Kidney epithelial cell (primary cell): Measurements from ENCODE around the gene ADAM19. TPM values are rescaled to one million over a fixed set of nuclear protein-coding genes. Genes with fewer than 3 reads are reported as not detected.

Experiments
- DNase-seq: peaks from one replicate; pipeline ENCODE4 v3.0.0-alpha.2; 2010; ENCODE audit warnings: low read depth
- H3K27me3 ChIP-seq: 2 replicates; pipeline ENCODE4 v1.6.0; 2011; ENCODE audit warnings: low read length; ENCODE audit not compliant: control insufficient read depth, insufficient read depth
- H3K36me3 ChIP-seq: 2 replicates; pipeline ENCODE4 v1.5.1; 2011; ENCODE audit warnings: low read length; ENCODE audit not compliant: control insufficient read depth, insufficient read depth
- H3K4me3 ChIP-seq: 2 replicates; pipeline ENCODE4 v1.5.1; 2011; ENCODE audit warnings: low read depth, mild to moderate bottlenecking, control low read depth, low read length
- total RNA-seq: library from RNA; depleted of rRNA; stranded (reverse); fragments of >200 nt; gene quantifications from 2 replicates; pipeline ENCODE4 v1.2.3, GENCODE V29; 2015
- TF ChIP-seq, protein P1 (sequence below): IDR thresholded peaks from 2 replicates; pipeline ENCODE4 v1.5.1; 2011; ENCODE audit warnings: mild to moderate bottlenecking, moderate library complexity, low read length, control low read depth, inconsistent platforms; ENCODE audit not compliant: insufficient read depth, poor library complexity, severe bottlenecking

The ADAM19 gene
- total RNA-seq, 1 donor from 2014 or later = 61.0 TPM

GRCh38 chr5:157469073-157469472 lies 106.5 kb downstream of the ADAM19 start:
- TF ChIP-seq, protein P1, sequence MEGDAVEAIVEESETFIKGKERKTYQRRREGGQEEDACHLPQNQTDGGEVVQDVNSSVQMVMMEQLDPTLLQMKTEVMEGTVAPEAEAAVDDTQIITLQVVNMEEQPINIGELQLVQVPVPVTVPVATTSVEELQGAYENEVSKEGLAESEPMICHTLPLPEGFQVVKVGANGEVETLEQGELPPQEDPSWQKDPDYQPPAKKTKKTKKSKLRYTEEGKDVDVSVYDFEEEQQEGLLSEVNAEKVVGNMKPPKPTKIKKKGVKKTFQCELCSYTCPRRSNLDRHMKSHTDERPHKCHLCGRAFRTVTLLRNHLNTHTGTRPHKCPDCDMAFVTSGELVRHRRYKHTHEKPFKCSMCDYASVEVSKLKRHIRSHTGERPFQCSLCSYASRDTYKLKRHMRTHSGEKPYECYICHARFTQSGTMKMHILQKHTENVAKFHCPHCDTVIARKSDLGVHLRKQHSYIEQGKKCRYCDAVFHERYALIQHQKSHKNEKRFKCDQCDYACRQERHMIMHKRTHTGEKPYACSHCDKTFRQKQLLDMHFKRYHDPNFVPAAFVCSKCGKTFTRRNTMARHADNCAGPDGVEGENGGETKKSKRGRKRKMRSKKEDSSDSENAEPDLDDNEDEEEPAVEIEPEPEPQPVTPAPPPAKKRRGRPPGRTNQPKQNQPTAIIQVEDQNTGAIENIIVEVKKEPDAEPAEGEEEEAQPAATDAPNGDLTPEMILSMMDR = no peak
- no peak for DNase-seq
- H3K27me3 ChIP-seq = no peaks in the 10 kb centered on the region
- no peaks in the 10 kb centered on the region for H3K36me3 ChIP-seq
- no peak overlapping the region for H3K4me3 ChIP-seq

DNA sequence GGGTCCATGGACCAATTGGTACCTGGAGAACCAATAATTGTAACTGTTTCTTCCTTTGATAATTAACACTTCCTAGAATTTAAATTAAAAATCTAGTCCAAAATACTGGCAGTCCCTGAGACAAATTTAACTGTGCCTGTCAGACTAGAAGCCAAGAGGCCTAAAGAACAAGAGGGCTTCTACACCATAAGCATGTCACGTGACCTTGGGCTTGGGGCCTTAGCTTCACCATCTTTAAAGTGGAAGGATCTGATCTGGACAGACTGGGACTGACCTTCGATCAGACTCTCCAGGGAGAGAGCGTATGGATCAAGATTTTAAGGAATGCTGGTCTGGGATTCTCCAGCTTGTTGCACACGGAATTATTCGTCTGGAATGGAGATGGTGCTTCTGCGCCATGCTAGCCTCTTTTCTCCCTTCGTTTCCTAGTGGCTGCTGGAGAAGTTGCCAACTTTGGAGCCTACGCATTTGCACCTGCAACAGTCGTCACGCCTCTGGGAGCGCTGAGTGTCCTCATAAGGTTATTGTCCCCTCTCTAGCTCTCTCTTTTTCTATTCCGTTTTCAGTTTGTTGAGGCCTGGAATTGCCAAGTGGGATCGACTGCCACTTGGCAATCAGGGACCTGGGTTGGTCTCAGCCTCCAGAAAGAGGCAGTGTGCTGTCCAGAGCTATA lies 107.1 kb downstream of the ADAM19 start:
- Histone ChIP-seq H3K36me3 (no peaks in the 10 kb centered on the region), H3K4me3 (no peak overlapping the region), H3K27me3 (no peaks in the 10 kb centered on the region)
- TF ChIP-seq, protein P1 = no peak
- DNase-seq = no peak

- DNase-seq = peak; percentile 77
- TF ChIP-seq, protein P1 = no peak
- H3K27me3 ChIP-seq = peaks cover 4% of the 10 kb centered on the region
- H3K36me3 ChIP-seq = no peaks in the 10 kb centered on the region
- H3K4me3 ChIP-seq = no peak overlapping the region
Measured at GRCh38 chr5:157464519-157465171, 110.9 kb downstream of the ADAM19 start.

GRCh38 chr5:157463621-157464518 lies 111.7 kb downstream of the ADAM19 start:
- TF ChIP-seq, protein P1 = no peak
- no peak for DNase-seq
- no peaks in the 10 kb centered on the region for H3K36me3 ChIP-seq
- H3K27me3 ChIP-seq = peaks cover 4% of the 10 kb centered on the region
- H3K4me3 ChIP-seq = no peak overlapping the region

GRCh38 chr5:157463081-157463480 lies 112.5 kb downstream of the ADAM19 start:
- DNase-seq = no peak
- Histone ChIP-seq H3K36me3 (no peaks in the 10 kb centered on the region), H3K4me3 (no peak overlapping the region), H3K27me3 (peaks cover 4% of the 10 kb centered on the region)
- TF ChIP-seq, protein P1 = no peak
